Measurements from ENCODE around the gene STARD10. TPM values are rescaled to one million over a fixed set of nuclear protein-coding genes. Genes with fewer than 3 reads are reported as not detected.
A peak's percentile ranks its signal among the peaks of the same experiment; 100 is the strongest.

STARD10 gene
- 12.6 TPM for polyA plus RNA-seq (2013, experiment 1 of 2)
- 23.7 TPM for polyA plus RNA-seq (2013, experiment 2 of 2)

- peak within 1 kb of the TSS; percentile 83 for H3K9ac ChIP-seq (ENCODE audit: low read depth, low read length)
- H3K36me3 ChIP-seq (ENCODE audit: insufficient read depth, low read length) = no peaks in the 10 kb centered on the region
- H3K27ac ChIP-seq (ENCODE audit: low read depth, low read length) = peak within 1 kb of the TSS; percentile 86
- peak within 1 kb of the TSS; percentile 88 for H3K4me3 ChIP-seq (ENCODE audit: low read length)
- WGBS = 2% methylated on average over 55 of the region's 55 CpGs
- H3K4me1 ChIP-seq (ENCODE audit: insufficient read depth, low read length) = peaks cover 12% of the 10 kb centered on the region
- H3K27me3 ChIP-seq (ENCODE audit: insufficient read depth, low read length) = no peaks in the 10 kb centered on the region
- no peaks in the 10 kb centered on the region for H3K9me3 ChIP-seq (ENCODE audit: insufficient read depth, low read depth, low read length)
These were observed at the start of gene STARD10 for GRCh38 chr11:72793425-72794367. STARD10 (minus strand) TSS chr11:72794047; CDS start chr11:72781181, 12,866 bp downstream.

GRCh38 chr11:72842653-72843330, 48.9 kb upstream of the STARD10 start:
- Histone ChIP-seq H3K4me1 (ENCODE audit: insufficient read depth, low read length) (no peaks in the 10 kb centered on the region), H3K9ac (ENCODE audit: low read depth, low read length) (no peak overlapping the region), H3K9me3 (ENCODE audit: insufficient read depth, low read depth, low read length) (no peaks in the 10 kb centered on the region), H3K27me3 (ENCODE audit: insufficient read depth, low read length) (no peaks in the 10 kb centered on the region), H3K4me3 (ENCODE audit: low read length) (no peak overlapping the region), H3K36me3 (ENCODE audit: insufficient read depth, low read length) (peaks cover 2% of the 10 kb centered on the region; the same call in 1 of the 2 replicates), H3K27ac (ENCODE audit: low read depth, low read length) (no peak overlapping the region)
- WGBS = 93% methylated on average over 13 of the region's 14 CpGs

- Histone ChIP-seq H3K4me3 (ENCODE audit: low read length) (no peak overlapping the region), H3K27ac (ENCODE audit: low read depth, low read length) (no peak overlapping the region), H3K9ac (ENCODE audit: low read depth, low read length) (no peak overlapping the region), H3K9me3 (ENCODE audit: insufficient read depth, low read depth, low read length) (no peaks in the 10 kb centered on the region), H3K36me3 (ENCODE audit: insufficient read depth, low read length) (peaks cover 2% of the 10 kb centered on the region; the same call in 1 of the 2 replicates), H3K4me1 (ENCODE audit: insufficient read depth, low read length) (no peaks in the 10 kb centered on the region), H3K27me3 (ENCODE audit: insufficient read depth, low read length) (no peaks in the 10 kb centered on the region)
- WGBS = 96% methylated on average over 5 of the region's 5 CpGs
These were observed 48.3 kb upstream of the STARD10 start for GRCh38 chr11:72842126-72842525.

- Histone ChIP-seq H3K9me3 (ENCODE audit: insufficient read depth, low read depth, low read length) (no peaks in the 10 kb centered on the region), H3K27me3 (ENCODE audit: insufficient read depth, low read length) (no peaks in the 10 kb centered on the region), H3K4me3 (ENCODE audit: low read length) (no peak overlapping the region), H3K36me3 (ENCODE audit: insufficient read depth, low read length) (peaks cover 2% of the 10 kb centered on the region; the same call in 1 of the 2 replicates), H3K4me1 (ENCODE audit: insufficient read depth, low read length) (no peaks in the 10 kb centered on the region), H3K27ac (ENCODE audit: low read depth, low read length) (no peak overlapping the region), H3K9ac (ENCODE audit: low read depth, low read length) (no peak overlapping the region)
- 88% methylated on average over 7 of the region's 7 CpGs for WGBS
These were observed 47.5 kb upstream of the STARD10 start for GRCh38 chr11:72841397-72841796.

GRCh38 chr11:72840780-72841179, 46.9 kb upstream of the STARD10 start:
- H3K4me3 ChIP-seq (ENCODE audit: low read length) = no peak overlapping the region
- H3K9ac ChIP-seq (ENCODE audit: low read depth, low read length) = no peak overlapping the region
- no peaks in the 10 kb centered on the region for H3K27me3 ChIP-seq (ENCODE audit: insufficient read depth, low read length)
- H3K4me1 ChIP-seq (ENCODE audit: insufficient read depth, low read length) = no peaks in the 10 kb centered on the region
- H3K27ac ChIP-seq (ENCODE audit: low read depth, low read length) = no peak overlapping the region
- no peaks in the 10 kb centered on the region for H3K9me3 ChIP-seq (ENCODE audit: insufficient read depth, low read depth, low read length)
- peaks cover 2% of the 10 kb centered on the region; the same call in 1 of the 2 replicates for H3K36me3 ChIP-seq (ENCODE audit: insufficient read depth, low read length)
- 93% methylated on average over 4 of the region's 4 CpGs for WGBS

GRCh38 chr11:72838691-72839305, 45.0 kb upstream of the STARD10 start:
- Histone ChIP-seq H3K4me1 (ENCODE audit: insufficient read depth, low read length) (no peaks in the 10 kb centered on the region), H3K27me3 (ENCODE audit: insufficient read depth, low read length) (no peaks in the 10 kb centered on the region)
- WGBS = 93% methylated on average over 4 of the region's 4 CpGs

GRCh38 chr11:72836111-72836510, 42.3 kb upstream of the STARD10 start:
- Histone ChIP-seq H3K9me3 (ENCODE audit: insufficient read depth, low read depth, low read length) (no peaks in the 10 kb centered on the region), H3K9ac (ENCODE audit: low read depth, low read length) (no peak overlapping the region), H3K27ac (ENCODE audit: low read depth, low read length) (no peak overlapping the region), H3K4me1 (ENCODE audit: insufficient read depth, low read length) (0 out of 2 replicates have a peak, but pooled peaks cover 7% of the 10 kb centered on the region), H3K4me3 (ENCODE audit: low read length) (no peak overlapping the region), H3K27me3 (ENCODE audit: insufficient read depth, low read length) (no peaks in the 10 kb centered on the region), H3K36me3 (ENCODE audit: insufficient read depth, low read length) (no peaks in the 10 kb centered on the region)
- 89% methylated on average over 3 of the region's 4 CpGs for WGBS

More at GRCh38 chr11:72838691-72839305, 45.0 kb upstream of the STARD10 start:
- Histone ChIP-seq H3K9me3 (ENCODE audit: insufficient read depth, low read depth, low read length) (no peaks in the 10 kb centered on the region), H3K36me3 (ENCODE audit: insufficient read depth, low read length) (peaks cover 2% of the 10 kb centered on the region; the same call in 1 of the 2 replicates), H3K4me3 (ENCODE audit: low read length) (no peak overlapping the region), H3K9ac (ENCODE audit: low read depth, low read length) (no peak overlapping the region), H3K27ac (ENCODE audit: low read depth, low read length) (no peak overlapping the region)

GRCh38 chr11:72834905-72835304, 41.1 kb upstream of the STARD10 start:
- Histone ChIP-seq H3K27me3 (ENCODE audit: insufficient read depth, low read length) (no peaks in the 10 kb centered on the region), H3K4me1 (ENCODE audit: insufficient read depth, low read length) (0 out of 2 replicates have a peak, but pooled peaks cover 7% of the 10 kb centered on the region), H3K9me3 (ENCODE audit: insufficient read depth, low read depth, low read length) (no peaks in the 10 kb centered on the region), H3K4me3 (ENCODE audit: low read length) (no peak overlapping the region), H3K27ac (ENCODE audit: low read depth, low read length) (no peak overlapping the region), H3K36me3 (ENCODE audit: insufficient read depth, low read length) (no peaks in the 10 kb centered on the region), H3K9ac (ENCODE audit: low read depth, low read length) (no peak overlapping the region)
- WGBS = 96% methylated on average over 5 of the region's 5 CpGs

- Histone ChIP-seq H3K4me3 (ENCODE audit: low read length) (no peak overlapping the region), H3K9me3 (ENCODE audit: insufficient read depth, low read depth, low read length) (no peaks in the 10 kb centered on the region), H3K27ac (ENCODE audit: low read depth, low read length) (no peak overlapping the region), H3K9ac (ENCODE audit: low read depth, low read length) (no peak overlapping the region), H3K4me1 (ENCODE audit: insufficient read depth, low read length) (0 out of 2 replicates have a peak, but pooled peaks cover 7% of the 10 kb centered on the region), H3K36me3 (ENCODE audit: insufficient read depth, low read length) (no peaks in the 10 kb centered on the region), H3K27me3 (ENCODE audit: insufficient read depth, low read length) (no peaks in the 10 kb centered on the region)
- WGBS = 82% methylated on average over 8 of the region's 8 CpGs
These were observed 40.1 kb upstream of the STARD10 start for GRCh38 chr11:72833811-72834493.

- Histone ChIP-seq H3K27me3 (ENCODE audit: insufficient read depth, low read length) (no peaks in the 10 kb centered on the region), H3K4me3 (ENCODE audit: low read length) (no peak overlapping the region), H3K36me3 (ENCODE audit: insufficient read depth, low read length) (no peaks in the 10 kb centered on the region), H3K9me3 (ENCODE audit: insufficient read depth, low read depth, low read length) (no peaks in the 10 kb centered on the region), H3K27ac (ENCODE audit: low read depth, low read length) (no peak overlapping the region), H3K4me1 (ENCODE audit: insufficient read depth, low read length) (0 out of 2 replicates have a peak, but pooled peaks cover 7% of the 10 kb centered on the region), H3K9ac (ENCODE audit: low read depth, low read length) (no peak overlapping the region)
- WGBS = 90% methylated on average over 5 of the region's 5 CpGs
These were observed 39.4 kb upstream of the STARD10 start for GRCh38 chr11:72833083-72833733.
